HG03469 (cell line): Measurements from ENCODE around the gene SIM1.

Experiments used
- ATAC-seq: cut with Tn5 transposase; IDR thresholded peaks from one replicate; pipeline ENCODE4 v1.9.1; 2021; ENCODE audit warnings: mild to moderate bottlenecking, moderate library complexity, moderate number of reproducible peaks; ENCODE audit not compliant: unreplicated experiment

SIM1 gene

GRCh38 chr6:100433726-100434435 is 30.8 kb downstream of the SIM1 start:
- ATAC-seq = no peak

- ATAC-seq = no peak
These were observed 32.6 kb downstream of the SIM1 start for GRCh38 chr6:100432136-100432535.

GRCh38 chr6:100430962-100431361 is 33.8 kb downstream of the SIM1 start:
- ATAC-seq = no peak

GRCh38 chr6:100427452-100427851 is 37.3 kb downstream of the SIM1 start:
- ATAC-seq = no peak

- ATAC-seq = no peak
These were observed 37.9 kb downstream of the SIM1 start for GRCh38 chr6:100426744-100427338.

- no peak for ATAC-seq
These were observed 38.5 kb downstream of the SIM1 start for GRCh38 chr6:100426241-100426640.

- no peak for ATAC-seq
These were observed 44.0 kb downstream of the SIM1 start for GRCh38 chr6:100420711-100421110.

- ATAC-seq = no peak
These were observed 47.7 kb downstream of the SIM1 start for GRCh38 chr6:100417036-100417435.

- no peak for ATAC-seq
These were observed 49.0 kb downstream of the SIM1 start for GRCh38 chr6:100415768-100416167.

- no peak for ATAC-seq
These were observed 51.8 kb downstream of the SIM1 start for GRCh38 chr6:100412872-100413271.

- ATAC-seq = no peak
These were observed 60.7 kb downstream of the SIM1 start for GRCh38 chr6:100404051-100404450.

GRCh38 chr6:100393493-100393892 is 71.2 kb downstream of the SIM1 start:
- no peak for ATAC-seq

GRCh38 chr6:100392423-100392822 is 72.3 kb downstream of the SIM1 start:
- ATAC-seq = no peak

GRCh38 chr6:100388868-100389519 is 75.7 kb downstream of the SIM1 start:
- ATAC-seq = no peak

GRCh38 chr6:100382767-100383195 is 81.9 kb downstream of the SIM1 start:
- no peak for ATAC-seq

GRCh38 chr6:100382031-100382430 is 82.7 kb downstream of the SIM1 start:
- no peak for ATAC-seq

- no peak for ATAC-seq
These were observed 83.6 kb downstream of the SIM1 start for GRCh38 chr6:100381111-100381510.

- no peak for ATAC-seq
These were observed 85.3 kb downstream of the SIM1 start for GRCh38 chr6:100379386-100379785.

GRCh38 chr6:100378576-100378975 is 86.1 kb downstream of the SIM1 start:
- no peak for ATAC-seq

- no peak for ATAC-seq
These were observed 88.6 kb downstream of the SIM1 start for GRCh38 chr6:100376103-100376502.

GRCh38 chr6:100372326-100373091 is 92.2 kb downstream of the SIM1 start:
- no peak for ATAC-seq
